ENCODE measurements around the gene FLNC.

DNA sequence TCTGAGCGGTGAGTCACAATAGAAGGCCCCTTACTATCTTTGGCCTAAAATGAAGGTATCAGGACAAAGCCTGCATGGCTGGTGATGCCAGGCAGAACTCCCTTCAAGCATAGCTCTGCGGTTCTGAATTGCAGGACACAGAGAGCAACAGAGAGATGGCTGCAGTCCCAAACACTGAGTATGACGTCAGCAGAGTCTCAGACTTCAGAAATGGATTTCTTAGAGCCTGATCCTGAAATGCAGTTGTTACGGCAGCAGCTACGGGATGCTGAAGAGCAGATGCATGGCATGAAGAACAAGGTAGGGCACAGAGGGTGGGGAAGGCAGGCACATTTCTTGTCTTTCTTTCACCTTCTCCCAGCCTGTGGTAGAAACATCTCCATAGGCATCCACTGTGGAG is 25.0 kb upstream of the FLNC start:
- TF ChIP-seq, protein P1, sequence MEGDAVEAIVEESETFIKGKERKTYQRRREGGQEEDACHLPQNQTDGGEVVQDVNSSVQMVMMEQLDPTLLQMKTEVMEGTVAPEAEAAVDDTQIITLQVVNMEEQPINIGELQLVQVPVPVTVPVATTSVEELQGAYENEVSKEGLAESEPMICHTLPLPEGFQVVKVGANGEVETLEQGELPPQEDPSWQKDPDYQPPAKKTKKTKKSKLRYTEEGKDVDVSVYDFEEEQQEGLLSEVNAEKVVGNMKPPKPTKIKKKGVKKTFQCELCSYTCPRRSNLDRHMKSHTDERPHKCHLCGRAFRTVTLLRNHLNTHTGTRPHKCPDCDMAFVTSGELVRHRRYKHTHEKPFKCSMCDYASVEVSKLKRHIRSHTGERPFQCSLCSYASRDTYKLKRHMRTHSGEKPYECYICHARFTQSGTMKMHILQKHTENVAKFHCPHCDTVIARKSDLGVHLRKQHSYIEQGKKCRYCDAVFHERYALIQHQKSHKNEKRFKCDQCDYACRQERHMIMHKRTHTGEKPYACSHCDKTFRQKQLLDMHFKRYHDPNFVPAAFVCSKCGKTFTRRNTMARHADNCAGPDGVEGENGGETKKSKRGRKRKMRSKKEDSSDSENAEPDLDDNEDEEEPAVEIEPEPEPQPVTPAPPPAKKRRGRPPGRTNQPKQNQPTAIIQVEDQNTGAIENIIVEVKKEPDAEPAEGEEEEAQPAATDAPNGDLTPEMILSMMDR (IDR thresholded peaks at IDR 0.05), result no peak
- no peak for TF ChIP-seq POLR2A (IDR thresholded peaks at IDR 0.05)
